DMS153 treated with DMSO at 0.1 percent for 48 hours (cell line): ENCODE data around the gene ARFGEF2.
"Not testable (repeated sequence)": the region's sequence is repeated elsewhere in the genome, so short reads cannot be mapped to it uniquely, and the experiment has no call there.

ENCODE experiments used
- DNase-seq: peaks from one replicate; lab custom pipeline; 2025; ENCODE audit not compliant: unreplicated experiment; lab: John Stamatoyannopoulos, UW

Gene ARFGEF2

GRCh38 chr20:48984575-48985219, 63.2 kb downstream of the ARFGEF2 start:
- no peak for DNase-seq

GRCh38 chr20:48986899-48987298, 65.4 kb downstream of the ARFGEF2 start:
- DNase-seq, result peak; percentile 61

- DNase-seq, result no peak
Observed at GRCh38 chr20:48990467-48990866, 69.0 kb downstream of the ARFGEF2 start.

GRCh38 chr20:48995589-48995988, 74.1 kb downstream of the ARFGEF2 start:
- DNase-seq, result peak; percentile 82

GRCh38 chr20:48999890-49000870, 78.7 kb downstream of the ARFGEF2 start:
- no peak for DNase-seq

GRCh38 chr20:49001741-49002140, 80.2 kb downstream of the ARFGEF2 start:
- no peak for DNase-seq

- DNase-seq, result no peak
Observed at GRCh38 chr20:49006446-49006980, 85.0 kb downstream of the ARFGEF2 start.

- DNase-seq, result no peak
Observed at GRCh38 chr20:49009899-49010631, 88.6 kb downstream of the ARFGEF2 start.

GRCh38 chr20:49024220-49024619, 102.7 kb downstream of the ARFGEF2 start:
- DNase-seq, result no peak

GRCh38 chr20:49028177-49028576, 106.7 kb downstream of the ARFGEF2 start:
- DNase-seq, result not testable (repeated sequence)

- no peak for DNase-seq
Observed at GRCh38 chr20:49028684-49029083, 107.2 kb downstream of the ARFGEF2 start.

- DNase-seq, result no peak
Observed at GRCh38 chr20:49029203-49029602, 107.7 kb downstream of the ARFGEF2 start.

GRCh38 chr20:49030954-49031619, 109.6 kb downstream of the ARFGEF2 start:
- DNase-seq, result no peak

- no peak for DNase-seq
Observed at GRCh38 chr20:49032455-49032854, 110.9 kb downstream of the ARFGEF2 start.

GRCh38 chr20:49034070-49034732, 112.7 kb downstream of the ARFGEF2 start:
- no peak for DNase-seq

GRCh38 chr20:49037962-49038387, 116.5 kb downstream of the ARFGEF2 start:
- DNase-seq, result no peak

GRCh38 chr20:49039854-49040253, 118.3 kb downstream of the ARFGEF2 start:
- no peak for DNase-seq

GRCh38 chr20:49043000-49043399, 121.5 kb downstream of the ARFGEF2 start:
- DNase-seq, result no peak

GRCh38 chr20:49045440-49046086, 124.1 kb downstream of the ARFGEF2 start:
- DNase-seq, result no peak
